ENCODE results near the gene DAGLA.

- TF ChIP-seq, protein P1, sequence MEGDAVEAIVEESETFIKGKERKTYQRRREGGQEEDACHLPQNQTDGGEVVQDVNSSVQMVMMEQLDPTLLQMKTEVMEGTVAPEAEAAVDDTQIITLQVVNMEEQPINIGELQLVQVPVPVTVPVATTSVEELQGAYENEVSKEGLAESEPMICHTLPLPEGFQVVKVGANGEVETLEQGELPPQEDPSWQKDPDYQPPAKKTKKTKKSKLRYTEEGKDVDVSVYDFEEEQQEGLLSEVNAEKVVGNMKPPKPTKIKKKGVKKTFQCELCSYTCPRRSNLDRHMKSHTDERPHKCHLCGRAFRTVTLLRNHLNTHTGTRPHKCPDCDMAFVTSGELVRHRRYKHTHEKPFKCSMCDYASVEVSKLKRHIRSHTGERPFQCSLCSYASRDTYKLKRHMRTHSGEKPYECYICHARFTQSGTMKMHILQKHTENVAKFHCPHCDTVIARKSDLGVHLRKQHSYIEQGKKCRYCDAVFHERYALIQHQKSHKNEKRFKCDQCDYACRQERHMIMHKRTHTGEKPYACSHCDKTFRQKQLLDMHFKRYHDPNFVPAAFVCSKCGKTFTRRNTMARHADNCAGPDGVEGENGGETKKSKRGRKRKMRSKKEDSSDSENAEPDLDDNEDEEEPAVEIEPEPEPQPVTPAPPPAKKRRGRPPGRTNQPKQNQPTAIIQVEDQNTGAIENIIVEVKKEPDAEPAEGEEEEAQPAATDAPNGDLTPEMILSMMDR (IDR thresholded peaks at IDR 0.05), result no peak
- TF ChIP-seq EP300 (IDR thresholded peaks at IDR 0.05), result no peak
Observed at GRCh38 chr11:61739966-61740365, 59.8 kb downstream of the DAGLA start.
